GM19025 (cell line): ENCODE measurements around the gene ALDH1A3.

Experiments
- ATAC-seq: cut with Tn5 transposase; IDR thresholded peaks from one replicate; pipeline ENCODE4 v1.9.1; 2021; ENCODE audit warnings: mild to moderate bottlenecking, low read depth, moderate library complexity; ENCODE audit not compliant: unreplicated experiment

Gene ALDH1A3

GRCh38 chr15:100880897-100881242 is 1.2 kb downstream of the ALDH1A3 start:
- ATAC-seq, result no peak

GRCh38 chr15:100881573-100882336 is 2.1 kb downstream of the ALDH1A3 start:
- ATAC-seq, result no peak

- no peak for ATAC-seq
Measured at GRCh38 chr15:100885116-100885515, 5.5 kb downstream of the ALDH1A3 start.

- no peak for ATAC-seq
Measured at GRCh38 chr15:100885811-100886210, 6.2 kb downstream of the ALDH1A3 start.

- no peak for ATAC-seq
Measured at GRCh38 chr15:100887211-100887913, 7.7 kb downstream of the ALDH1A3 start.

- no peak for ATAC-seq
Measured at GRCh38 chr15:100889385-100890050, 9.9 kb downstream of the ALDH1A3 start.

GRCh38 chr15:100890051-100890720 is 10.6 kb downstream of the ALDH1A3 start:
- no peak for ATAC-seq

GRCh38 chr15:100890850-100891249 is 11.2 kb downstream of the ALDH1A3 start:
- ATAC-seq, result no peak

- ATAC-seq, result no peak
Measured at GRCh38 chr15:100891307-100892012, 11.8 kb downstream of the ALDH1A3 start.

- ATAC-seq, result no peak
Measured at GRCh38 chr15:100892013-100892355, 12.4 kb downstream of the ALDH1A3 start.

- ATAC-seq, result no peak
Measured at GRCh38 chr15:100893261-100893963, 13.8 kb downstream of the ALDH1A3 start.

GRCh38 chr15:100893964-100894295 is 14.3 kb downstream of the ALDH1A3 start:
- ATAC-seq, result no peak

- ATAC-seq, result no peak
Measured at GRCh38 chr15:100895721-100896120, 16.1 kb downstream of the ALDH1A3 start.

GRCh38 chr15:100897221-100898151 is 17.9 kb downstream of the ALDH1A3 start:
- ATAC-seq, result no peak

GRCh38 chr15:100898152-100898490 is 18.5 kb downstream of the ALDH1A3 start:
- ATAC-seq, result no peak

- ATAC-seq, result no peak
Measured at GRCh38 chr15:100898661-100899462, 19.2 kb downstream of the ALDH1A3 start.

GRCh38 chr15:100899601-100900000 is 20.0 kb downstream of the ALDH1A3 start:
- ATAC-seq, result no peak

GRCh38 chr15:100900136-100900794 is 20.6 kb downstream of the ALDH1A3 start:
- ATAC-seq, result no peak
